ENCODE measurements around the gene ACTN2. TPM values are rescaled to one million over a fixed set of nuclear protein-coding genes. Genes with fewer than 3 reads are reported as not detected.

Gene ACTN2
- total RNA-seq, 2 experiments from 2014 or later: not detected

Other genes with a start within 250 kb of the ACTN2 start
- 10 to 100 TPM; 75.5 to 77.8 TPM for gene LGALS8, start 162.5 kb upstream of the ACTN2 start, total RNA-seq
- 10 to 100 TPM; 41.1 to 45.9 TPM for gene HEATR1, start 82.0 kb upstream of the ACTN2 start, total RNA-seq
- 10 to 100 TPM; 41.7 to 44.7 TPM for gene MTR, start 108.8 kb downstream of the ACTN2 start, total RNA-seq